ENCODE results near the gene WDR19.

Gene WDR19

GRCh38 chr4:39303871-39304270 is 121.5 kb downstream of the WDR19 start:
- no peak for DNase-seq (ENCODE audit: low read depth)

- DNase-seq (ENCODE audit: low read depth) = no peak
Observed at GRCh38 chr4:39304651-39305050, 122.3 kb downstream of the WDR19 start.

- no peak for DNase-seq (ENCODE audit: low read depth)
Observed at GRCh38 chr4:39305912-39306677, 123.8 kb downstream of the WDR19 start.

- no peak for DNase-seq (ENCODE audit: low read depth)
Observed at GRCh38 chr4:39308611-39309010, 126.3 kb downstream of the WDR19 start.

GRCh38 chr4:39312816-39313215 is 130.5 kb downstream of the WDR19 start:
- no peak for DNase-seq (ENCODE audit: low read depth)

GRCh38 chr4:39319676-39320075 is 137.3 kb downstream of the WDR19 start:
- DNase-seq (ENCODE audit: low read depth) = no peak

- DNase-seq (ENCODE audit: low read depth) = no peak
Observed at GRCh38 chr4:39320381-39321115, 138.2 kb downstream of the WDR19 start.

- no peak for DNase-seq (ENCODE audit: low read depth)
Observed at GRCh38 chr4:39323821-39324220, 141.5 kb downstream of the WDR19 start.

- DNase-seq (ENCODE audit: low read depth) = no peak
Observed at GRCh38 chr4:39324446-39324845, 142.1 kb downstream of the WDR19 start.

- no peak for DNase-seq (ENCODE audit: low read depth)
Observed at GRCh38 chr4:39324897-39325613, 142.7 kb downstream of the WDR19 start.

- DNase-seq (ENCODE audit: low read depth) = no peak
Observed at GRCh38 chr4:39326468-39326977, 144.2 kb downstream of the WDR19 start.

- DNase-seq (ENCODE audit: low read depth) = no peak
Observed at GRCh38 chr4:39330353-39330752, 148.0 kb downstream of the WDR19 start.

- no peak for DNase-seq (ENCODE audit: low read depth)
Observed at GRCh38 chr4:39331191-39331590, 148.9 kb downstream of the WDR19 start.

Measured in stimulated activated CD8-positive, alpha-beta memory T cell treated with anti-CD3 and anti-CD28 coated beads, Interleukin-7, amount 100 ng/mL, for 24 hours (primary cell).